Bronchus fibroblast of lung (primary cell): Measurements from ENCODE around the gene IL1RL1. TPM values are rescaled to one million over a fixed set of nuclear protein-coding genes. Genes with fewer than 3 reads are reported as not detected.

Experiments
- total RNA-seq: library from RNA; depleted of rRNA; stranded (reverse); fragments of >200 nt; gene quantifications from 2 replicates; pipeline ENCODE4 v1.2.3, GENCODE V29; 2015

Gene IL1RL1
- total RNA-seq = 0.17 and 0.89 TPM in 2 replicates

DNA sequence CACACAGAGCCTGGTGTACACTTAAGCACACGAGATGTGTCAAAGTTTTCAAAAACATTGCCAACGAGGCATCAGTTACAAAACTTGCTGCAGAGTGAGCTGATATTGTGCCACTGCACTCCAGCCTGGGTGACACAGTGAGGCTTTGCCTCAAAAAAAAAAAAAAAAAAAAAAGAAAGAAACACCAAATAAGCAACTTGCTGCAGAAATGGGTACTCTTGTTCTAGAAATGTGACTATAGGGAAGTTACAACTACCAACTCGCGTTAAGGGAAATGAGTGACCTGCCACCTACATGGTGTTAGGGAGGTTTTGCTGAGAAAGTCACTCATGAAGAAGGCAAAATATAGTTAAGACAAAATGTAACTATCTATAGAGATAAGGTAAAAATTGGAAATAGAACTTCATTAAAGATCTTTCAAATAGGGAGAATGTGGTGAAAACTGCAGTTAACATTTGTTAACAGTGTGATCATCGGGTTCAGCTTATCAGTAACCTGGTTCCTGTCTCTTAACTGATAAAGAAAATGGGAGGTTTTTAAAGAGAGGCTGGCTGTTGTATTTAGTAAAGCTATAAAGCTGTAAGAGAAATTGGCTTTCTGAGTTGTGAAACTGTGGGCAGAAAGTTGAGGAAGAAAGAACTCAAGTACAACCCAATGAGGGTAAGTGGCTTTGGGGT is at the start of gene IL1RL1:
TSS of gene IL1RL1 (plus strand) at position 600 of the 677 bp plus-strand sequence. CDS start 26,702 bp downstream, outside the sequence.

DNA sequence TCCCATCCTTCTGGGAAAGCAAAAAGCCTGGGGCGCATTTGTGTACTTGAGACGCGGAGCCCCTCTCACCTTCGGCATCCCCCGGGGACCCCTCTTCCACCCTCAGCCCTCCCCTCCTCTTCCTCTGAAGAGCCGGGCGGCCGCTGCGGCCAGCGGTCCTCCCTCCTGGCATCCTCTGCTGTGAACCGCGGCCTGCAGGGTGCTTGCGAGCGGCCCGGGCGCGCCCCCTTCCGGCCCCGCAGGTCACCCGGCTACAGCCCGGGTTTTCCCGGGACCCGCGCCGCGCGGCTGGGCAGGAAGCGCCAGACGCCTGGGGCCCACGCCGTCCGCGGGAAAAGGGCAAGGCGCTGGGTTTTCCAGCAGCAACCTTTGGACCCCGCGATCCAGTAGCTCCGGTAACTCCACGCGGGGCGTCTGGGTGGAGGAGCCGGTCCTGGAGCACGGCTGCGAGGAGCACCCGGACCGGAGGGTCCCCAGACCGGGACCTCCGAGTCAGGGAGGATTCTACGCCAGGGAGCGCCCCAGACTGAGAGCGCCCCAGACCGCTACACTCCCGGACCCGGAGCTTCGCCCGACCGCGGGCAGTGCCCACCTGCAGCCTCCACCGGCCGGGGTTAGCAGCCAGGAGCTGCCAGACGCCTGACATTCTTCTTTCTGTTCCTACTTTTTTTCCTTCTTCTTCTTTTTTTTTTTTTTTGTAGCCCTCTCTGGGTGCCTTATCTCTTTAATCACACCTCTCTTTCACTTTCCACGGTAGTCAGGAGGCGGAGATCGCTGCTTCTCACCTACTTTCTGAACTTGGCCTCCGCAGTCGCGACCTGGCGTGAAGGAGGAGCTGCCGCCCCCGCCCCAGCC is 44.4 kb downstream of the IL1RL1 start, which contains the start of gene IL18R1:
TSS of gene IL18R1 (plus strand) at position 271 of the 855 bp plus-strand sequence. CDS start 6,865 bp downstream, outside the sequence.

Other genes starting within 250 kb of the IL1RL1 start
- gene IL1R1, start 168.8 kb upstream of the IL1RL1 start, total RNA-seq = 37.0 and 38.8 TPM in 2 replicates
- gene IL1RL2, start 124.5 kb upstream of the IL1RL1 start, total RNA-seq = 0.50 and 0.74 TPM in 2 replicates
- gene IL18R1, start 44.2 kb downstream of the IL1RL1 start, total RNA-seq = 1.0 and 1.3 TPM in 2 replicates
- gene IL18RAP, start 111.6 kb downstream of the IL1RL1 start, total RNA-seq = not detected in 2 replicates
- gene SLC9A4, start 161.7 kb downstream of the IL1RL1 start, total RNA-seq = not detected in 2 replicates